Endothelial cell of umbilical vein (primary cell): ENCODE data around the gene UCK1. TPM values are rescaled to one million over a fixed set of nuclear protein-coding genes. Genes with fewer than 3 reads are reported as not detected.
A peak's percentile ranks its signal among the peaks of the same experiment; 100 is the strongest.

Experiments used
- BruUV-seq: library from RNA; stranded (reverse); fragments of 400-500 nt; replicated peaks from 2 replicates; lab custom pipeline; 2021; lab: Mats Ljungman, UMichigan
- CTCF ChIA-PET: fragments of 300-600, 350-600 bp; sonication (Branson Sonifier 250); formaldehyde crosslinking; loops from one replicate; lab custom pipeline; 2021; ENCODE audit warnings: antibody characterized with exemption, inconsistent platforms; lab: Charles Lee
- POLR2A ChIA-PET: fragments of 300-600, 350-600 bp; sonication (Branson Sonifier 250); formaldehyde crosslinking; loops from one replicate; lab custom pipeline; 2021; ENCODE audit warnings: antibody characterized with exemption, inconsistent platforms; lab: Charles Lee
- DNase-seq: peaks from one replicate; pipeline ENCODE4 v3.0.0-alpha.2; 2011; ENCODE audit warnings: low read depth, low spot score
- FAIRE-seq: peaks from 2 replicates; lab custom pipeline; 2011; peaks lifted over from hg19 to GRCh38; lab: Jason Lieb, UNC
- H2AFZ ChIP-seq: 2 replicates; pipeline ENCODE4 v1.6.0; 2012; ENCODE audit warnings: low read depth, low read length, control low read depth, inconsistent platforms
- H3K27ac ChIP-seq: 2 replicates; pipeline ENCODE4 v1.5.1; 2011; ENCODE audit warnings: low read depth, mild to moderate bottlenecking, control low read depth, low read length, moderate library complexity; ENCODE audit not compliant: insufficient read depth
- H3K27me3 ChIP-seq, 2 experiments: 2 replicates each; pipeline versions ENCODE4 v1.6.0 to v1.6.1; 2011; ENCODE audit warnings: low read length in 2 of 2, mixed read lengths in 1 of 2; ENCODE audit not compliant: control insufficient read depth in 2 of 2, insufficient read depth in 2 of 2
- H3K36me3 ChIP-seq, 2 experiments: 2 replicates in 1 of 2; 3 replicates in 1 of 2; pipeline ENCODE4 v1.5.1; 2011; ENCODE audit warnings: low read length in 2 of 2, mild to moderate bottlenecking in 1 of 2, moderate library complexity in 1 of 2; ENCODE audit not compliant: control insufficient read depth in 2 of 2, insufficient read depth in 2 of 2; ENCODE audit errors: extremely low read depth in 1 of 2
- H3K4me1 ChIP-seq: 3 replicates; pipeline ENCODE4 v1.5.1; 2011; ENCODE audit warnings: mild to moderate bottlenecking, low read length; ENCODE audit not compliant: control insufficient read depth, insufficient read depth; ENCODE audit errors: extremely low read depth
- H3K4me2 ChIP-seq: 2 replicates; pipeline ENCODE4 v1.6.1; 2011; ENCODE audit warnings: low read length, control low read depth, mixed read lengths; ENCODE audit not compliant: insufficient read depth
- H3K4me3 ChIP-seq, 3 experiments: fragments of 200-600 bp in 1 of 3; sonication (generic), shearing (Covaris generic) in 1 of 3; replicated peaks in 1 of 3; 2 replicates each; pipeline ENCODE4 v1.5.1; 2011 to 2016; ENCODE audit warnings: control low read depth in 3 of 3, low read length in 3 of 3, mild to moderate bottlenecking in 2 of 3, inconsistent platforms in 1 of 3, low read depth in 1 of 3, moderate library complexity in 1 of 3; ENCODE audit not compliant: insufficient read depth in 1 of 3
- H3K79me2 ChIP-seq: 2 replicates; pipeline ENCODE4 v1.6.0; 2012; ENCODE audit warnings: low read length, inconsistent platforms; ENCODE audit not compliant: control insufficient read depth, insufficient read depth
- H3K9ac ChIP-seq: replicated peaks from 2 replicates; pipeline ENCODE3; 2011; ENCODE audit warnings: low read length, control low read depth; ENCODE audit not compliant: insufficient read depth; ENCODE audit errors: extremely low read depth
- H3K9me1 ChIP-seq: replicated peaks from 3 replicates; pipeline ENCODE4 v1.6.0; 2011; ENCODE audit warnings: mild to moderate bottlenecking, low read length; ENCODE audit not compliant: control insufficient read depth, insufficient read depth; ENCODE audit errors: extremely low read depth
- H3K9me3 ChIP-seq: replicated peaks from 2 replicates; pipeline ENCODE4 v1.5.1; 2012; ENCODE audit warnings: low read length, inconsistent platforms; ENCODE audit not compliant: control insufficient read depth, insufficient read depth
- H4K20me1 ChIP-seq: replicated peaks from 2 replicates; pipeline ENCODE3; 2011; ENCODE audit warnings: mild to moderate bottlenecking, low read length; ENCODE audit not compliant: control insufficient read depth, insufficient read depth; ENCODE audit errors: extremely low read depth
- FOS ChIP-seq: IDR thresholded peaks from 2 replicates; pipeline ENCODE4 v1.6.1; 2011; ENCODE audit warnings: mild to moderate bottlenecking, low read length, moderate library complexity, borderline replicate concordance; ENCODE audit not compliant: insufficient read depth
- MAX ChIP-seq: IDR thresholded peaks from 2 replicates; pipeline ENCODE4 v1.6.1; 2011; ENCODE audit not compliant: insufficient read depth, insufficient read length
- MYC ChIP-seq: IDR thresholded peaks from one replicate; pipeline ENCODE4 v1.6.1; 2011; ENCODE audit warnings: mild to moderate bottlenecking, low read depth, low read length
- POLR2A ChIP-seq: IDR thresholded peaks from 2 replicates; pipeline ENCODE4 v1.6.1; 2012; ENCODE audit warnings: low read depth, mild to moderate bottlenecking, control low read depth, low read length
- POLR2AphosphoS5 ChIP-seq: IDR thresholded peaks from 2 replicates; pipeline ENCODE4 v1.6.1; 2012; ENCODE audit warnings: low read depth, mild to moderate bottlenecking, control low read depth, low read length, moderate library complexity; ENCODE audit not compliant: insufficient read depth
- dilution Hi-C: fragments of 300-500 bp; cut with MboI; formaldehyde crosslinking; loops from one replicate; pipeline ENCODE4 v1.15.0; 2019; ENCODE audit warnings: low sequenced_read_pairs; ENCODE audit not compliant: extremely low pct_ligation_motif_present
- intact Hi-C: fragments of 100-400 bp; cut with micrococcal nuclease; formaldehyde crosslinking; loops from one replicate; pipeline ENCODE4 v1.10.0; 2022
- polyA plus RNA-seq, 4 experiments: library from polyadenylated mRNA; depleted of rRNA in 3 of 4; stranded (reverse) in 3 of 4; unstranded in 1 of 4; fragments of >200 nt; gene quantifications; 2 replicates each; pipeline versions ENCODE4 v1.2.1 to v1.2.3, GENCODE V29; 2011 to 2012; ENCODE audit warnings: missing spikeins in 1 of 4
- total RNA-seq: library from RNA; stranded (reverse); gene quantifications from 2 replicates; pipeline ENCODE4 v1.2.3, GENCODE V29; 2021

UCK1 gene
- total and polyA plus RNA-seq, 2 donors (not counting 3 experiments of a cell fraction or from before 2014, with no cell fraction given), result 23.6 to 30.1 TPM

GRCh38 chr9:131502781-131503625, 28.1 kb downstream of the UCK1 start, which contains the start of gene POMT1:
TSS of gene POMT1 (plus strand) at chr9:131502918. CDS start at chr9:131504219, 1,301 bp downstream.
- dilution Hi-C loops, result no loop called here
- FAIRE-seq, result peak; percentile 86
- CTCF ChIA-PET, result interaction anchor here (0.8 to 1.7 kb wide), 4 partner anchors 10 to 236 kb away, joined by 3 to 5 read pairs (median 3); partner anchors contain the start of gene RAPGEF1

DNA sequence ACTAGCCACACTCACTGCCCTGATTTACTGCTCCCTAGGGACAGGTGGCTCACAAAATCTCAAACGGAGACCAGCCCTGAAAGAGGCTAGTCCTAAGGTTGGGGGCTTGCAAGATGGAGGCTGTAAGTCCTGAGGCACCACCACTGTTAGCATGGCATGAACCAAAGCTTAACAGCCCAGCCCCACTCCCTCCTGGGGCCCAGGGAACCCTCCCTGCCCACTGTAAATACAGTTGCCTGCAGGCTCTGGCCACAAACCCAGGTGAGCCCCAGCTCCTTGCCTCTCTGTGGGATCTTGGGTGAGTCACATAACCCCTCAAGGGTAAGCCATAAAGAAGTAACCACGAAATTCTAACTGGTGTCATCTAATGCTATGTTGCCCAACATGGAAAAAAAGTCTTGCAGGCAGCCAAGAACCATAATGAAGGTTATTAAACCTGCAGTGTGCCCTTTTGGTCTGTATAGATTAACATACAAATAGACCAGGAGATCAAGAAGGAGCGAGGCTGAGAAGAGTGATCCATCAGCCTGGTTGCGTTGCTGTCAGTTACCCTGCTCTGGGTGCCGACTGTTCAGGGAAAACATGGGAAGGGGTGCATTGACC, 30.0 kb downstream of the UCK1 start:
- H3K9ac ChIP-seq, result no peak overlapping the region
- TF ChIP-seq MYC, result no peak
- TF ChIP-seq FOS, result no peak
- peak; percentile 17 for TF ChIP-seq POLR2A
- no peak overlapping the region for H2AFZ ChIP-seq
- DNase-seq (peak; percentile 8), FAIRE-seq (no peak)
- peaks cover 10% of the 10 kb centered on the region for H3K4me1 ChIP-seq
- no TSS peak for BruUV-seq
- H3K27me3 ChIP-seq, result no peaks in the 10 kb centered on the region
- ChIA-PET CTCF (interaction anchor here (0.6 kb wide), 1 partner anchor 905 kb away, joined by 3 read pairs; no protein-coding TSS in a partner anchor), POLR2A (no interaction called here)
- H3K79me2 ChIP-seq, result peaks cover 1% of the 10 kb centered on the region
- H4K20me1 ChIP-seq, result no peaks in the 10 kb centered on the region
- H3K9me1 ChIP-seq, result no peaks in the 10 kb centered on the region
- H3K4me2 ChIP-seq, result no peak overlapping the region
- no peak overlapping the region for H3K4me3 ChIP-seq
- intact Hi-C loops (no loop called here), dilution Hi-C loops (no loop called here)
- H3K27ac ChIP-seq, result no peak overlapping the region
- H3K36me3 ChIP-seq, result peaks cover 19 to 32% of the 10 kb centered on the region in 2 experiments
- no peaks in the 10 kb centered on the region for H3K9me3 ChIP-seq

More at GRCh38 chr9:131502781-131503625, 28.1 kb downstream of the UCK1 start, which contains the start of gene POMT1:
- H3K79me2 ChIP-seq, result peaks cover 1% of the 10 kb centered on the region
- H3K9me1 ChIP-seq, result no peaks in the 10 kb centered on the region
- H3K4me1 ChIP-seq, result peaks cover 10% of the 10 kb centered on the region
- peak; percentile 86 for DNase-seq
- BruUV-seq, result no TSS peak
- no peaks in the 10 kb centered on the region for H3K9me3 ChIP-seq
- TF ChIP-seq MAX, result no peak
- TF ChIP-seq POLR2A, result peak; percentile 68
- peak; percentile 91 for TF ChIP-seq POLR2AphosphoS5
- H3K27ac ChIP-seq, result no peak within 1 kb of the TSS
- peak within 1 kb of the TSS; percentile 50 for H3K9ac ChIP-seq
- peak within 1 kb of the TSS; percentile 61 to 72 (median 62) for H3K4me3 ChIP-seq
- no peaks in the 10 kb centered on the region for H3K27me3 ChIP-seq
- POLR2A ChIA-PET, result no interaction called here
- intact Hi-C loops, result loop anchor here (1.0 to 2.0 kb wide), 4 partner anchors 28 to 244 kb away; partner anchors contain the start of gene UCK1
- no peaks in the 10 kb centered on the region for H4K20me1 ChIP-seq
- H3K36me3 ChIP-seq, result peaks cover 13 to 21% of the 10 kb centered on the region in 2 experiments
- H3K4me2 ChIP-seq, result peak within 1 kb of the TSS; percentile 78
- peak within 1 kb of the TSS; percentile 68 for H2AFZ ChIP-seq
